Activated gamma-delta T cell treated with anti-CD3 and anti-CD28 coated beads, Interleukin-2, amount 50 U/mL, for 16 hours (primary cell): ENCODE results near the gene HDLBP.

Source experiments
- DNase-seq: peaks from one replicate; pipeline ENCODE4 v3.0.0-alpha.2; 2020; ENCODE audit warnings: low read depth

Gene HDLBP, protein sequence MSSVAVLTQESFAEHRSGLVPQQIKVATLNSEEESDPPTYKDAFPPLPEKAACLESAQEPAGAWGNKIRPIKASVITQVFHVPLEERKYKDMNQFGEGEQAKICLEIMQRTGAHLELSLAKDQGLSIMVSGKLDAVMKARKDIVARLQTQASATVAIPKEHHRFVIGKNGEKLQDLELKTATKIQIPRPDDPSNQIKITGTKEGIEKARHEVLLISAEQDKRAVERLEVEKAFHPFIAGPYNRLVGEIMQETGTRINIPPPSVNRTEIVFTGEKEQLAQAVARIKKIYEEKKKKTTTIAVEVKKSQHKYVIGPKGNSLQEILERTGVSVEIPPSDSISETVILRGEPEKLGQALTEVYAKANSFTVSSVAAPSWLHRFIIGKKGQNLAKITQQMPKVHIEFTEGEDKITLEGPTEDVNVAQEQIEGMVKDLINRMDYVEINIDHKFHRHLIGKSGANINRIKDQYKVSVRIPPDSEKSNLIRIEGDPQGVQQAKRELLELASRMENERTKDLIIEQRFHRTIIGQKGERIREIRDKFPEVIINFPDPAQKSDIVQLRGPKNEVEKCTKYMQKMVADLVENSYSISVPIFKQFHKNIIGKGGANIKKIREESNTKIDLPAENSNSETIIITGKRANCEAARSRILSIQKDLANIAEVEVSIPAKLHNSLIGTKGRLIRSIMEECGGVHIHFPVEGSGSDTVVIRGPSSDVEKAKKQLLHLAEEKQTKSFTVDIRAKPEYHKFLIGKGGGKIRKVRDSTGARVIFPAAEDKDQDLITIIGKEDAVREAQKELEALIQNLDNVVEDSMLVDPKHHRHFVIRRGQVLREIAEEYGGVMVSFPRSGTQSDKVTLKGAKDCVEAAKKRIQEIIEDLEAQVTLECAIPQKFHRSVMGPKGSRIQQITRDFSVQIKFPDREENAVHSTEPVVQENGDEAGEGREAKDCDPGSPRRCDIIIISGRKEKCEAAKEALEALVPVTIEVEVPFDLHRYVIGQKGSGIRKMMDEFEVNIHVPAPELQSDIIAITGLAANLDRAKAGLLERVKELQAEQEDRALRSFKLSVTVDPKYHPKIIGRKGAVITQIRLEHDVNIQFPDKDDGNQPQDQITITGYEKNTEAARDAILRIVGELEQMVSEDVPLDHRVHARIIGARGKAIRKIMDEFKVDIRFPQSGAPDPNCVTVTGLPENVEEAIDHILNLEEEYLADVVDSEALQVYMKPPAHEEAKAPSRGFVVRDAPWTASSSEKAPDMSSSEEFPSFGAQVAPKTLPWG (N-terminal part only)

DNA sequence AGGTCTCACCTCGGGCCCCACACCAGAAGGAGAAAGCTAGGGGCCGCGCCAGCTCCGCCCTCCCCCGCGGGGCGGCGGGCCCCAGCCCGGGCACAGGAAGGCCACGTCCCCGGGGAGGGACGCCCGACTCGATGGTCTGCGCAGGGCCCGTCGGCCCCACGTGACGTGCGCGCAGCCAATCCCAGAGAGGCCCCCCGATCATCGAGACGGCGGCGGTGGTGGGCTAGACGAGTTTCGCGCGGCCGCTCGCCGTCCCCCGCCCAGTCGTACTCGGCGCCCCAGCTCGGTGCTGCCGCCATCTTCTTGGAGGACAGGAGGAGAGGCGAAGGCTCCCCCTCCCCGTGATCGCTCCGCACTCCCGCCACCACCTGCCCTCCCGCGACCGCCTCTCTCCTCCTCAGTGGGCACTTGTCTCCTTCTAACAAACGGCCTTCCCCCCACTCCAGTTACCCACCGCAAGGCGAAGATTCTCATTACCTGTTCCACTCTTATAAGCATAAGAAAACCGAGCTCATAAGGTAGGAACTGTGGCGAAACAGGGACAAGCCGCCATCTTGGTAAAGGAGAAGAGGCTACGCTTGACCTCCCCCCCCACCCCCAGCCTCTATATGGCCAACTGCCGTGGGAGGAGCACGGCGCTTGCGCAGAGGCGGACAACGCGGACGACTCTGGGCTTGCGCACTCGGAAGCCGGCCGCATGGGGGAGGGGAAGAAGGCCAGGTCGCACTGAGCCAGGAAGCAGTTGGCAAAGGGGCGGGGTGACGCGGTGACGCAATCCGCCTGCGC lies at the start of gene HDLBP:
Gene HDLBP, minus strand, starts transcription at position 580 of the 786 bp plus-strand sequence. CDS start 48,803 bp downstream, outside the sequence.
- peak; percentile 100 for DNase-seq

DNA sequence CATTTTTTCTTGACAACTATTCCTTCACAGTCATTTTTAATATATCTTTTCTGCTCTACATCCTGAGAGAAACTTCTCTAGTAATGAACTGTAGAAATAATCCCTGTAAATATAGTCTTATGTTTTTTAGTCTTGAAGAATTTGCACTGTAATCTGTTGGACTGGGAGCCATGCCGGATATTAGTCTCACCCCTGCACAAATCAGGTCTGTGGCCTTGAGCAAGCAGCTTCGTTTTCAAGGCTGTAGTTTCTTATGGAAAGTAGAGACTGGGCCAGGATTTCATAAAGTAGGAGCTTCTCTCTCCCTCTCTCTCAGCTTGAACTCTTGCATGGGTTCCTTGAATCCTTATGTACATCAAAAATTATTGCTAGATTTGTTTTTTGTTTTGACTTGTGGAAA lies 49.3 kb upstream of the HDLBP start:
- DNase-seq: no peak

DNA sequence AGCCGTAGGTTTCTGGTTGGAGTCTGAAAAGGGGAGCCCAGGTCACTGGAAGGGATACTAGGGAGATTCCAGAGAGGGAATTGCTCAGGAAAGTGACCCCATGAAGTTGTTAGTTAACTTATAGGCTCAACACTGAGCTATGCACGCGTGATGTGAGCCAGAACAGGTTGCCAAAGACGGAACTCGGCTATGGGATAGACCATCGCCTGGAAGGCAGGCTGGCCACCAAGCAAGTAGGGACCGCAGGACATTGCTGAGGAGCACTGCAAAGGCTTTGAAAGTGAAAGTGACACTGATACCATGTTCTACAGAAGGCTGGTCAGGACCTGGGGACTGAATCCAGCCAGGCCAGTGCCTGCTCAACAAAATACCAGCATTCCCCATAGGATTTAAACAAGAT lies 48.0 kb upstream of the HDLBP start:
- DNase-seq: no peak

DNA sequence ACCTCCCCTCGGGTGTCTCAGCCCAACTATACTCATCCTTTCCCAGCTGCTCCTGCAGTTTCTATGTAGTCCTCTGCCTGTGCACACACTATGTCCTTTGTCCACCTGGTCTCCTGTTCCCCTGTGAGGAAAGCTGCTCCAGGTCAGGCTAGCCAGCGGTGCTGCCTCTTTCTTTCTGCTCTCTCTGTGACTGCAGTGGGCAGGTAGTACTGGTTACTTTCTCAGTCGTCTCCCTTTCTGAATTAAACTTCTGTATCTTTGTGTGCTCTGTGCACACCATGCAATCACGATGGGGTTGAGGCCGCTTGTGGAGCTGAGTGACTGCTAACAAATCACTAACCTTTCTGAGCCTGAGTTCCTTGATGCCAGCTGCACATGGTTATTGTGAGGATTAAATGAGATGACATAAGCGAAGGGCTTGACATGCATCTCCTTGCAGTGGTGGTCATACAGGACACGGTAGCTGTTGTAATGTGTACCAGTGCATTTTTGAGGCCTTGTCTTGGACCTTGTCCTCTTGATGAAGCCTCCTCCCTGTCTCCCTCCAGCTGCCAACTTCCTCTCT lies 44.1 kb upstream of the HDLBP start:
- no peak for DNase-seq

DNA sequence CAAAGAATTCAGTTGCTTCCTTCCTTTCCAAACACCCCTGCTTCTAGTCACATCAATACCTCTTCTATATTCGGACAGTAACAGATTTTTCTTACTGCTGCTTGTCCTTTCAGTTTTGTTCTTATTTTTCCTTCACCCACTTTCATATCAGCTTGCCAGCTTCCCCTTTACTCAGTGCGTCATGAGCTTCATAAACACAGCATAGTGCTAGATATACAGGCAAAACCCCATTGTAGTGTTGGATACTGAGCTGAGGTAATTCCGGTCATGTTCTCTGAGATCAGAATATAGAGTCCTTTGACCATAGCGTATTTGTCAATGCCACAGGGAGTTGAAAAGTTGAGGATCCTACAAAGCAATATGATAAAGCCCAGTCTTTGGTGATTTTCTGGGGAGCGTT lies 43.0 kb upstream of the HDLBP start:
- DNase-seq: no peak

DNA sequence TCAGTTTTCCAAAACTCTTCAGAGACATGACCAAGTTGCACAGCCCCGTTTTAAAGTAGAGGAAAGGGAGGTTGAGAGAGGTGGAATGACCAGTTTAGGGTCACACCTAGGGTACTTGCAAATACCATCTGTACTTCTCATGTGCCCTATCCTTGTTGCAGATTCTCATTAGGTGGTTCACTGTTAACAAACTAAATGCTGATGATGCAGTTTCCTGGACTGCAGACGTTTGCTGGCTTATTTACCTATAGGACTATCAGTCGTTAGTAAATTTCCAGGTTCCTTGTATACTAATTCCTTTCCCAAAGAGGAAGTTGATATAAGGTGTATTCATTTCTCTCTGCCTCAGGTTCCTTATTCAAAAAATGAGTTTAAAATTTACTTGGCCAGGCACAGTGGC lies 42.1 kb upstream of the HDLBP start:
- no peak for DNase-seq

DNA sequence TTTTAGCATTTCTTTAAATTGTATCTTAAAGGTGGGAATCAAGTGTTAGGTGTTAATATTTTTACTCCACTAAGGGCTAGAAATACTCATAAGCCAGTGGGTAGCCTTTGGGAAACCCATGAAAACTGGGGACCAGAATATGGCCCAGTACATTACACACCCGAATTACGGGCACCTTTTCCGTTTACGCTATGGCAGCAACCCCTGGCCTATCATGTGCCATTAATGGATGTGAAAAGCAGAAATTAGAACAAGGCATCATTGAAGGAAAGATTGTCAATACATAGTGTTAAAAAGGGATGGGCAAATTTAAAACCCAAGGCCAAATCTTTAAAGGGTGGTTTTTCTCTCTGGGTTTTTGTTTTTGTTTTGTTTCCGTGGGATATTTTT lies 41.4 kb upstream of the HDLBP start:
- no peak for DNase-seq

DNA sequence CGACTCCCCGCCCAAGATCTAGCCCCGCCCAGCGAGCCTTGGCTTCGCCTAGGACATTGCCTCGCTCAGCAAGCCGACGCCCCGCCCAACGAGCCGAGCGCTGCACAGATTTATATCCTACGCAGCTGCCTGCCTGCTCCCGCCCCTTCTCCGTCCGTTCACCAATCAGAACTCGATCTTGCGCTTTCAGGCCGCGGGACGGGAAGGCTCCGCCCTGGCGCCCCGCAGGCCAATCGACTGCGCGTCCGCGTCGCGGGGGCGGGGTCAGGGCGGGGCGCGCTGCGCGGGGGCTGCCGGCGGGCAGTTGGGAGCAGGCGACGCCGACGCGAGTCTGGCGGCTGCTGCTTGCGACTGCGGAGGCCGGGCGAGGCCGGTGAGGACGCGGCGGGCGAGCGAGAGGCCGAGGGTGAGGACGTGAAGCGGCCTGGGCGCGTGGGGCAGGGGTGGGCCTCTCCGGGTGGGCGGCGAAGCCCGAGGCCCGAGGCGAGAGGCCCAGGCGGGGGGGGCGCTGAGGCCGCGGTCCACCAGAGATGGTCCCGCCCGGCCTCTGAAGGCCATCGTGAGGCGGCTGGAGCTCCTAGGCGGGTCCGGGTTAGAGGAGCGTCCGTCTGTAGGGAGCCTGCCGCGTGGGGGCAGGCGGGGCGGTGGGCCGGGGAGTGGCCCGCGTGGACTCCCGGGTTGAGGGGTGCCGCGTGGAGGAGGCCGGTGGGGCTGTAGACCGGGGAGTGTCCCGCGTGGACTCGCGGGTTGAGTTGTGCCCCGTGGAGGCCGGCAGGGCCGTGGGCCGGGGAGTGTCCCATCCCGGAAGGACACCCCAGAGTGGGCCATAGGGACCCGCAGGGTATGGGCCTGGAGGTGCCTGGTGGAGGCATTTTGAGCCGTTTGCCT lies 40.8 kb upstream of the HDLBP start, which contains the start of gene FARP2:
Gene FARP2, plus strand, starts transcription at position 303 of the 888 bp plus-strand sequence. CDS start 16,823 bp downstream, outside the sequence.
- DNase-seq: peak; percentile 92

DNA sequence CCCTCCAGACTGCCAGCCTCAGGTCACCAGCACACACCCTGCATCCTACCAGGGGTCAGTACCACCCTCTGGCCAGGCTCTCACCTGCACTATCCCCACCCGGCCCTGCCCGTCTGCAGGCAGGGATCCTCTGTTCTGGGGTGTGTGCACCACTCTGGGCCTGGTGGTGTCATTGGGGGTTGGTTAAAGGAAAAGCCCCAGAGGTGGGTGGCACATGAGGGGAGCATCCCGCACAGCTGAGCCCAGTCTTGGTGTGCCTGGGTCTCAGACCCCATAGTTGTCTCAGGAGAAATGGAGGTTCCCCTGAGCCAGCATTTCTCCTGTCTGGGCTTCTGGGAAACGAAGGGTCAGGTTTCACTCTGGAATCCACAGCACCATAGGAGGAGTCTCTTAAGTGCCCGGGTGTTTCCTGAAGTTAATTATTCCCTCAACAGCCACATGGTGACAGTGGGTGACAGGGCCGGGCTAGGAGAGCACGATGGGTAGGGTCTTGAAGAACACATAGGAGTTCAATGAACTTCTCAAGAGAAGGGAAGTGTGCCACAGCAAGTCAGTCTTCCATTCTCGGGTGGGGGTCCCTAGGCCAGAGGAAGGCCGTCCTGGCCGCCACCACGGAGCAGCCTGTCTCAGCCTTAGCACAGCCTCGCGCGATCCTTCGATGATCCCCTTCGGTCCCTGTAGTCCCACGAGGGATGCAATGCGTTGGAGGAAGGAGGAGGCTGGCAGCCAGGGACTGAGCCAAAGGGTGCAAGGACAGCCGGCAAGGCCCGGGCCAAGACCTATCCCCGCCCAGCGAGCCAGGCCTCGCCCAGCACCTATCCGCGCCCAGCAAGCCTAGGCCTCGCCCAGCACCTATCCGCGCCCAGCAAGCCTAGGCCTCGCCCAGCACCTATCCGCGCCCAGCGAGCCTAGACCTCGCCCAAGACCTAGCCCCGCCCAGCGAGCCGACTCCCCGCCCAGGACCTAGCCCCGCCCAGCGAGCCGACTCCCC lies 39.5 kb upstream of the HDLBP start:
- DNase-seq: peak; percentile 30

DNA sequence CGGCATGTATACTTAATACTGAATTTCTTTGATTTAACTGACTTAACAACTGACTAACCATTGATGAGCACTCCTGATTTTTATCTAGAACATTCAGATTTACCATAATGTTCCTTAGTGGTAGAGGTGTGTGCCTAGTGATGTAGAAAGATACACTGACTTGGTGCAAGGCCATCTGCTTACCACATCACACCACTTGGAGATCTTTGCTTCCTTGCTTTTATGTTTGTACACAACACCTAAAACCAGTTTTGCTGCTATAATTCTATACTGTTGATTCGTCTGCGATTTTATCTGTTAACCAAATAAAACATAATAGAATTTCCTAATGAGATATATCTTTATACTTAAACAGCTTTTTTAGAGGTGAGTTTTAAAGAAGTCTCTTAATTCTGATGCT lies 36.8 kb upstream of the HDLBP start:
- no peak for DNase-seq

DNA sequence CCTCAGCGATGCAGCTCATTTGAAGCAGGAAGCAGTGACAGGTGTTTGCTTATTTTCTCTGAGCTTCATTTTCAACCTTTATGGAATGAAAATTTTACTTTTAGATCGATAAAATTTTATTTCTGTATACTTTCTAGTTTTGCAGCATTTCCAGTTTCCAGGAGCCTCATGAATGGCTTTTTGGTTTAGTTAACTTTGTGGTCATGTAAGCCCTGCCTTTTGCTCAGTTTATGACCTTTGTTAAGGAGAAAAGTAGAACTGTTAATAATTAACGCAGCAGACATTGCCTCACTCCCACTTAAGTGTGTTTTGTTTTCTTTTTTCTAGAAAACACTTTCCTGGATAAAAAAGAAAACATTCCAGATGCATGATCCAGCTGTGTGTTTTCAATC lies 36.2 kb upstream of the HDLBP start:
- no peak for DNase-seq

DNA sequence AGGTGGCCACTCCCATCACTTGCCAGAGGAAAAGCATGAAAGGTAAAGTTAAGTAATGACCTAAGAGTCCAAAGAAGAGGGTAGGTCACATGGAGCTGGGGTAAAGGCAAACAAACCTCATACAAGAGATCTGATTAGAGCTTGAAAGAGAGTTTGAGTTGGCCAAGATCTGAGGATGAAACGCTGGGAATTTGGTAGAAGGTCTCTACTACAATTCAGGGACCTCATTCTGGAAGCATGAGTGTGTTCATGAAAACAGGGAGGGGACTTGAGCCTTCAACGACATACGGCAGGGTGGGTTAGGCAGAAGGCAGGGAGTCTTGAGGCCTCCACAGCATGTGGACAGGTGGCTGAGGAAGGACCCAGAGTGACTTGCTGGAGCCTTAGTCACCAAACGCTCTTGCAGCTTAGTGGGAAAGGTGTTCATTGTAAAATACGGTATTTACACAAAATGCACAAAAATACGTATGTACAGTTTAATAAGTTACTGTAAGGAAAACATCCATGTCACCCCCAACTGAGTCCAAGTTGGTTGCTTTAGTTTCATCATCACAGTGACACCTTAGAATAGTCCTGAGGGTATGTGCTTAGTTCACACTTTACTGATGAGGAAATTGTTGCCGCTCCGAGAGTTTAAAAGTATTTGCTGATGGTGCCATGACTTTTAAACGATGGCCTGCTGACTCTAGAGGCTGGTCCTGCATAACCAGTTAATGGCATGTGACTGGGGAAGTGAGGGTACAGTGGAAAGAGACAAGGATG lies 35.6 kb upstream of the HDLBP start:
- DNase-seq: no peak

DNA sequence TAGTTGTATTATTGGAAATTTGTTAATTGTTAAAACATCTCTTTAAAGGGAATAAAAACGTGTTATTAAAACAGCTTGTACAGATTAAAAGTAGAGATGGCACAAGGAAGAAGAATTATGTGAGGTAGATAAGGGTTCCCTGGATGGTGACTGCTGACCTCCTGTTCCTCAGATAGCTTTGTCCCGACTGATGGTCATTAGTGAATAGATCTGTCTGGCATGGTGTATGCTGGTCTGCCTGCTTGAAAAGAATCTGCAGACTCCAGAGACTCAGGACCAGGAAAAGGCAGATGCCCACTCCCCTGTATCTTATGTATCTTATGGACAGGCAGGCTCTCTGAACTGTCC lies 35.0 kb upstream of the HDLBP start:
- DNase-seq: no peak

DNA sequence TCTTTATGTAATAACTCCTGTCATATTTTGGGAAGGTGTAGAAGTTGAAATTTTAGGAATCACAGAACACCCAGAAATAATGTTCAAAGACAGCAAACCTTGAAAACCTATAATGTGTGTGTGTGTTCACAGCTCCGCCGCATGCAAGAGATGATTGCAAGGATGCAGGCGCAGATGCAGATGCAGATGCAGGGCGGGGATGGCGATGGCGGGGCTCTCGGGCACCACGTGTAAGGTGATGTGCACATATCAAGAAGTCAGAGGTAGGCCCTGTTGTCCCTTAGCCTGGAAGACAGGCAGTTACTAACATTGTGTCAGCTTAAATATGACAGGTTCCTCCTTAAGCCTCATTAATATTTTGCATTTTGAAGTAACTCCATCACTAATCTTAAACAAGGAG lies 34.5 kb upstream of the HDLBP start:
- DNase-seq: no peak

DNA sequence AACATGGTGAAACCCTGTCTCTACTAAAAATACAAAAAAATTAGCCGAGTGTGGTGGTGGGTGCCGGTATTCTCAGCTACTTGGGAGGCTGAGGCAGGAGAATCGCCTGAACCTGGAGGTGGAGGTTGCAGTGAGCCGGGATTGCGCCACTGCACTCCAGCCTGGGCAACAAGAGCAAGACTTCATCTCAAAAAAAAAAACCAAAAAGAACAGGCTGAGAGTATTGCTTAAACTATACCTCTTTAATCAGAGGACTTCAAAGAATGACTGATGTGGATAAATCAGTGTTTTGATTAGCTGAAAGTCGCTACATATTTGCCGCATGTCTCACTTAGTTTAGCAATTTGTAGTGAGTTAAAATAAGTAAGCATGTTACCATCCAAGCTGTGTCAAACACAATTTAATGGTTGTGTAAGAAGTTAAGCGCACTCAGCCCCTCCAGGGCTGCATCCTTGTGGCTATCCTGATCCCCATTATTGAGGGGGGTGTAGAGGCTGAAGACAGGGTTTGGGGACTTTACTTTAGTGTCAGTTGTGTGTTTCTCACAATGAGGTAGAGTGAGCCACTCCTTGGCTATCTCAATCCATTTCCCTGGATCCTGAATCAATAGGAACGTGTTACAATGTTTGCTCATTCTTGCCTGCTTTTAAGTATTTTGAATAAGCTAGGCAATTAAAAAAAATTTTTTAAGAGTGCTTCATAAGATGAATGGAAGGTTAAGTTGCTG lies 29.6 kb upstream of the HDLBP start:
- DNase-seq: no peak

DNA sequence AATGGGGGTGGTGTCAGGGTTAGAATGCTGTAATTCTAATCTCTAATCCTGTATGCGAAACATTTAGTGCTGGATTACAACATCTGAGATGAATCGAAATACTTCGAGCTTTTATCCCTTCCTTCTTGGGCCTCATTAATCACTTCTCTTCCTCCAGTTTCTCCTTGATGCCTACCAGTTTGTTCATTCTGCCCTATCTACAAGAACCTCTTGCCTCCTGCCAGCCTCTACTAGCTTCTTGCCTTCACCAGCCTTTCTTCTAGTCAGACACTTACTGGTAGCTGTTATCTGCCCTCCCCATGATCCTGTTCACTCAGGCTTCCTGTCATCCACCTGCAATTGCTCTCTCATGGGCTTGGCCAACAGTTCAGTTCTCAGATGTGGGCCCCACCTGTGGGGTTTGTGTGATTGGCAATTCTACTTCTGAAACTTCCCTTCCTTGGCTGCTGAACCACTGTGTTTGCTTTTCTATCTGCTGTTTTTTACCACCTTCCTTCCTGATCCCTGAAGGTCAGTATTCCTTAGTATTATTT lies 25.2 kb upstream of the HDLBP start:
- DNase-seq: no peak
